ENCODE data around the gene ASPM.

The ASPM gene

GRCh38 chr1:197146101-197147095, at the start of gene ASPM:
TSS of gene ASPM (minus strand) at chr1:197146669. CDS start at chr1:197146437, 232 bp downstream.
- DNase-seq: peak; percentile 84

- DNase-seq: no peak
Observed at GRCh38 chr1:197195100-197195499, 48.6 kb upstream of the ASPM start.

- DNase-seq: no peak
Observed at GRCh38 chr1:197184190-197184589, 37.7 kb upstream of the ASPM start.

GRCh38 chr1:197183195-197183748, 36.8 kb upstream of the ASPM start:
- no peak for DNase-seq

GRCh38 chr1:197182716-197183115, 36.2 kb upstream of the ASPM start:
- DNase-seq: no peak

- no peak for DNase-seq
Observed at GRCh38 chr1:197181982-197182381, 35.5 kb upstream of the ASPM start.

GRCh38 chr1:197180252-197180878, 33.9 kb upstream of the ASPM start:
- DNase-seq: peak; percentile 14

- DNase-seq: no peak
Observed at GRCh38 chr1:197178998-197179397, 32.5 kb upstream of the ASPM start.

- no peak for DNase-seq
Observed at GRCh38 chr1:197174818-197175217, 28.3 kb upstream of the ASPM start.

GRCh38 chr1:197173571-197174507, 27.4 kb upstream of the ASPM start:
- DNase-seq: no peak

GRCh38 chr1:197171531-197171930, 25.1 kb upstream of the ASPM start:
- DNase-seq: no peak

GRCh38 chr1:197170538-197170937, 24.1 kb upstream of the ASPM start:
- DNase-seq: peak; percentile 7

- DNase-seq: no peak
Observed at GRCh38 chr1:197159461-197159860, 13.0 kb upstream of the ASPM start.

GRCh38 chr1:197156692-197157091, 10.2 kb upstream of the ASPM start:
- DNase-seq: no peak

- no peak for DNase-seq
Observed at GRCh38 chr1:197152662-197153061, 6.2 kb upstream of the ASPM start.

GRCh38 chr1:197151185-197151584, 4.7 kb upstream of the ASPM start:
- DNase-seq: no peak

GRCh38 chr1:197150336-197151005, 4.0 kb upstream of the ASPM start:
- no peak for DNase-seq

GRCh38 chr1:197149340-197149739, 2.9 kb upstream of the ASPM start:
- DNase-seq: no peak

- DNase-seq: no peak
Observed at GRCh38 chr1:197145446-197146024, 934 bp downstream of the ASPM start.

- no peak for DNase-seq
Observed at GRCh38 chr1:197144570-197145325, 1.7 kb downstream of the ASPM start.

- no peak for DNase-seq
Observed at GRCh38 chr1:197143276-197143675, 3.2 kb downstream of the ASPM start.

Measured in NCI-H748 treated with DMSO at 0.1 percent for 48 hours (cell line).